ENCODE results near the gene EXOC6B. TPM values are rescaled to one million over a fixed set of nuclear protein-coding genes. Genes with fewer than 3 reads are reported as not detected.

The EXOC6B gene
- total and polyA plus RNA-seq, 2 donors from 2014 or later: 5.9 to 31.3 TPM

GRCh38 chr2:72638600-72639211 lies 187.1 kb downstream of the EXOC6B start:
- no peak overlapping the region for H3K27ac ChIP-seq (ENCODE audit: low read depth in 2 of 2, low read length in 2 of 2)
- no peaks in the 10 kb centered on the region for H3K9me3 ChIP-seq (ENCODE audit: control insufficient read depth in 2 of 3, insufficient read depth in 1 of 3, low read length in 3 of 3)
- H3K4me1 ChIP-seq (ENCODE audit: control insufficient read depth in 2 of 3, insufficient read depth in 2 of 3, low read depth in 1 of 3, low read length in 3 of 3): no peaks in the 10 kb centered on the region
- TF ChIP-seq, protein P1, sequence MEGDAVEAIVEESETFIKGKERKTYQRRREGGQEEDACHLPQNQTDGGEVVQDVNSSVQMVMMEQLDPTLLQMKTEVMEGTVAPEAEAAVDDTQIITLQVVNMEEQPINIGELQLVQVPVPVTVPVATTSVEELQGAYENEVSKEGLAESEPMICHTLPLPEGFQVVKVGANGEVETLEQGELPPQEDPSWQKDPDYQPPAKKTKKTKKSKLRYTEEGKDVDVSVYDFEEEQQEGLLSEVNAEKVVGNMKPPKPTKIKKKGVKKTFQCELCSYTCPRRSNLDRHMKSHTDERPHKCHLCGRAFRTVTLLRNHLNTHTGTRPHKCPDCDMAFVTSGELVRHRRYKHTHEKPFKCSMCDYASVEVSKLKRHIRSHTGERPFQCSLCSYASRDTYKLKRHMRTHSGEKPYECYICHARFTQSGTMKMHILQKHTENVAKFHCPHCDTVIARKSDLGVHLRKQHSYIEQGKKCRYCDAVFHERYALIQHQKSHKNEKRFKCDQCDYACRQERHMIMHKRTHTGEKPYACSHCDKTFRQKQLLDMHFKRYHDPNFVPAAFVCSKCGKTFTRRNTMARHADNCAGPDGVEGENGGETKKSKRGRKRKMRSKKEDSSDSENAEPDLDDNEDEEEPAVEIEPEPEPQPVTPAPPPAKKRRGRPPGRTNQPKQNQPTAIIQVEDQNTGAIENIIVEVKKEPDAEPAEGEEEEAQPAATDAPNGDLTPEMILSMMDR (IDR thresholded peaks at IDR 0.05; ENCODE audit: borderline replicate concordance, extremely low read depth, insufficient read depth): no peak
- DNase-seq: no peak
- intact Hi-C loops (cut with DNase I): no loop called here
- H3K9ac ChIP-seq (ENCODE audit: low read length in 3 of 3): no peak overlapping the region
- H3K36me3 ChIP-seq (ENCODE audit: control insufficient read depth in 2 of 3, insufficient read depth in 3 of 3, low read length in 3 of 3): no peaks in the 10 kb centered on the region
- no peak overlapping the region for H3K4me3 ChIP-seq (ENCODE audit: low read length in 3 of 3)
- no peak for FAIRE-seq
- no peaks in the 10 kb centered on the region for H3K27me3 ChIP-seq (ENCODE audit: control insufficient read depth, insufficient read depth, low read length)

- H3K9me3 ChIP-seq (ENCODE audit: control insufficient read depth in 2 of 3, insufficient read depth in 1 of 3, low read length in 3 of 3): no peaks in the 10 kb centered on the region
Observed at GRCh38 chr2:72636210-72636609, 189.6 kb downstream of the EXOC6B start.

GRCh38 chr2:72630767-72631166 lies 195.1 kb downstream of the EXOC6B start:
- Histone ChIP-seq H3K9me3 (ENCODE audit: control insufficient read depth in 2 of 3, insufficient read depth in 1 of 3, low read length in 3 of 3) (no peaks in the 10 kb centered on the region), H3K27me3 (ENCODE audit: control insufficient read depth, insufficient read depth, low read length) (no peaks in the 10 kb centered on the region), H3K9ac (ENCODE audit: low read length in 3 of 3) (no peak overlapping the region), H3K27ac (ENCODE audit: low read depth in 2 of 2, low read length in 2 of 2) (no peak overlapping the region), H3K36me3 (ENCODE audit: control insufficient read depth in 2 of 3, insufficient read depth in 3 of 3, low read length in 3 of 3) (no peaks in the 10 kb centered on the region), H3K4me3 (ENCODE audit: low read length in 3 of 3) (no peak overlapping the region), H3K4me1 (ENCODE audit: control insufficient read depth in 2 of 3, insufficient read depth in 2 of 3, low read depth in 1 of 3, low read length in 3 of 3) (no peaks in the 10 kb centered on the region)
- TF ChIP-seq, protein P1 (IDR thresholded peaks at IDR 0.05; ENCODE audit: borderline replicate concordance, extremely low read depth, insufficient read depth): no peak
- no peak for FAIRE-seq
- DNase-seq: no peak
- intact Hi-C loops (cut with DNase I): no loop called here

More at GRCh38 chr2:72636210-72636609, 189.6 kb downstream of the EXOC6B start:
- Histone ChIP-seq H3K36me3 (ENCODE audit: control insufficient read depth in 2 of 3, insufficient read depth in 3 of 3, low read length in 3 of 3) (no peaks in the 10 kb centered on the region), H3K27ac (ENCODE audit: low read depth in 2 of 2, low read length in 2 of 2) (no peak overlapping the region), H3K4me3 (ENCODE audit: low read length in 3 of 3) (no peak overlapping the region), H3K4me1 (ENCODE audit: control insufficient read depth in 2 of 3, insufficient read depth in 2 of 3, low read depth in 1 of 3, low read length in 3 of 3) (no peaks in the 10 kb centered on the region), H3K27me3 (ENCODE audit: control insufficient read depth, insufficient read depth, low read length) (no peaks in the 10 kb centered on the region), H3K9ac (ENCODE audit: low read length in 3 of 3) (no peak overlapping the region)
- intact Hi-C loops (cut with DNase I): no loop called here
- TF ChIP-seq, protein P1 (IDR thresholded peaks at IDR 0.05; ENCODE audit: borderline replicate concordance, extremely low read depth, insufficient read depth): no peak
- FAIRE-seq: no peak
- DNase-seq: no peak

DNA sequence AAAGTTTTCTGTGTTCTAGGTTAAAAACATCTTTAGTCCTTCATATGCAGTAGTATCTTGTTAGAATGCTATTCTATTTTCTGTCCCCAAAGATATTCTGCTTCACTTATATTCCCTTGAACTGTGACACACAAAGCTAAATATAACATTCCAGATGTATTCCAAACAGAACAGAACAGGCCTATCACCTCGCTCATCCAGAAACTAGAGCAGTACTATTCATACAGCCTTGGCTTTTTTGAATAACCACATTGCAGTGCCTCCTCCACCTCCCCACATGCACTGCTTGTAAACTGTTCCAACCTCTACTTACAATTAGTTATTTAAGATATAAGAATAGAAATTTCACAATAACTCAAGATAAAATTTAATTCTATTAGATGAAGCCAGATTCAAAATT lies 196.8 kb downstream of the EXOC6B start:
- Histone ChIP-seq H3K4me3 (ENCODE audit: low read length in 3 of 3) (no peak overlapping the region), H3K27me3 (ENCODE audit: control insufficient read depth, insufficient read depth, low read length) (no peaks in the 10 kb centered on the region), H3K36me3 (ENCODE audit: control insufficient read depth in 2 of 3, insufficient read depth in 3 of 3, low read length in 3 of 3) (no peaks in the 10 kb centered on the region), H3K9me3 (ENCODE audit: control insufficient read depth in 2 of 3, insufficient read depth in 1 of 3, low read length in 3 of 3) (no peaks in the 10 kb centered on the region), H3K9ac (ENCODE audit: low read length in 3 of 3) (no peak overlapping the region), H3K27ac (ENCODE audit: low read depth in 2 of 2, low read length in 2 of 2) (no peak overlapping the region), H3K4me1 (ENCODE audit: control insufficient read depth in 2 of 3, insufficient read depth in 2 of 3, low read depth in 1 of 3, low read length in 3 of 3) (no peaks in the 10 kb centered on the region)
- TF ChIP-seq, protein P1 (IDR thresholded peaks at IDR 0.05; ENCODE audit: borderline replicate concordance, extremely low read depth, insufficient read depth): no peak
- DNase-seq (no peak), FAIRE-seq (no peak)
- intact Hi-C loops (cut with DNase I): no loop called here
